ENCODE data around the gene FRS3. TPM values are rescaled to one million over a fixed set of nuclear protein-coding genes. Genes with fewer than 3 reads are reported as not detected.

The FRS3 gene
- total and polyA plus RNA-seq, 2 of the 13 experiments (the other 11 are each of a cell fraction or from before 2014, with no cell fraction given) = 3.0 to 7.4 TPM

DNA sequence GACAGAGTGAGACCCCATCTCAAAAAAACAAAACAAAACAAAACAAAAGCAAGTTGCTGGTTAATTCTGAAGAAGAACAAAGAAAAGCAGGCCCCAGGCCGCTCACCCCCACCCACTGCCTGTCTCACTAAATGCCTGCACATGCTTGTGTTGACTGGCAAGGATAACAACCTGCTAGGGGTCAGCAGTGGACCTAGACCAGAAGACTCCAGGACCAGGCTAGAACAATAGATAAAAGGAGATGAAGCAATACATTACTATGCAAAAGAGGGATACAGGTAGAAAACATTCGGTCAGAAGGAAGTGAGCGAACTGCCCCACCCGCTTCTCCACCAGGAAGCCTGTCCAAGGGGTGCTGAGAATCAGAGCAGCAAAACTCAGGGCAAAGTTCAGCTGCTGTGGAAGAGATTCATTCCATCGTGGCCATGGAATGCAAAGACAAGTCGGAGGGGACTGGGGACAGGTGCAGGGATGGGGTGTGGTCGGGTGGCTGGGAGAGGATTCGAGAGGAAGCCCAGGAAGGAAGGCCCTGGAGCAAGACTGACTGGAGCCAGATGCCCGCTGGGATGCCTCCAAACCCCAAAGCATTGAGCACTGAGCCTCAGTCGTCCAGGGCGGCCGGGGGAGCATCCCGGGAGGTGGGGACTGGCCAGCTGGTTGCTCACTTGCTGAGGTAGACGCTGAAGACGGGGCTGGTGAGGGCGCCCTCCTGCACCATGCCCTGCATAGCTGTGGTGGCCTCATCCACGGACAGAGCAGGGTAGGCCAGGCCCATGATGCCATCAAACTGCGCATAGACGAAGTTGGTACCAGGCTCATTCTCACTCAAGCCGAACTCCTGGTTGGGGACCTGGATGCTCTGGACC is 37.8 kb downstream of the FRS3 start (continued):
- no peak for TF ChIP-seq EEA1 (CRISPR knock-in tag; IDR thresholded peaks at IDR 0.05; ENCODE audit: borderline replicate concordance)
- no peak for TF ChIP-seq ZNF614 (CRISPR knock-in tag; IDR thresholded peaks at IDR 0.05; ENCODE audit: borderline replicate concordance)
- no peak for TF ChIP-seq LCORL (IDR thresholded peaks at IDR 0.05)
- TF ChIP-seq LCORL (CRISPR knock-in tag; IDR thresholded peaks at IDR 0.05) = peak; percentile 86
- no peak for TF ChIP-seq NFKBIZ (CRISPR knock-in tag; IDR thresholded peaks at IDR 0.05)
- TF ChIP-seq HOMEZ (CRISPR knock-in tag; IDR thresholded peaks at IDR 0.05; ENCODE audit: low read depth) = no peak
- TF ChIP-seq ATM (IDR thresholded peaks at IDR 0.05; ENCODE audit: borderline replicate concordance) = no peak

DNA sequence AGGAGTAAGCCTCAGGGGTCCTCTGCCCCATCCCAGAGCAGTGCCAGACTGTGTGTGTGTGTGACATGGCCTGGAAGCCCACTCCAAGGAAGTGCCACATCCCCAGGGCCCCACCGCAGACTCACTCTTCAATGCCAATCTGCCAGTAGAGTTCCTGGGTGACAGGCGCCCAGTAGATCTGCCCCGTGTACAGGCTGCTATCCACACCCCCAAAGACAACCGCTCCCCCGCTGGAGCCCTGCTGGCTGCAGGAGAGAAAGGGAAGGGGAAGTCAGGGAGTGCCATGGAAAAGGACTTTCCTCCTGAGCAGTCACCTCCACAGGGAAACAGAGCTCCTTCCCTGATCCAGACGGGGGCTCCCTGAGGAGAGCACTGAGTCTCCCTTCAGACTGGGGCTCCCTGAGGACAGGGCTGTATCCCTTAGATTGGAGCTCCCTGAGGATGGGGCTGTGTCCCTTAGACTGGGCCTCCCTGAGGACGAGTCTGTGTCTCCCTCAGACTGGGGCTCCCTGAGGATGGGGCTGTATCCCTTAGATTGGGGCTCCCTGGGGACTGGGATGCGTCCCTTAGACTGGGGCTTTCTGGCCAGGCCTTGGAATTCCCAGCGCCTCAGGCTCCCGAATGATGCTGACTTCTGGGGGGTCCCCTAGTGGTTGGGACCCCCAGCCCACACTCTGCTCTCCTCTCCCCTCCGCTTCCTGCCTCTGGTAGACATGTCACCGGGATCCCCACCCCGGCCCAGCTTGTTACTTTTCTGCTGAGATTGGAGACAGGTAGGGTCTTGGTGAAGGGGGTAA is 39.1 kb downstream of the FRS3 start:
- H3K4me2 ChIP-seq (ENCODE audit: low read depth, low read length) = peak overlapping the region; percentile 25
- in situ Hi-C loops (cut with HindIII; ENCODE audit: extremely low pct_ligation_motif_present, low pct_unique_long_range_greater_than_20kb) = no loop called here
- H3K9me3 ChIP-seq (ENCODE audit: low read length) = no peaks in the 10 kb centered on the region
- POLR2A ChIA-PET = interaction anchor here (0.5 to 10.4 kb wide), 9 partner anchors 7 to 1007 kb away, joined by 4 to 112 read pairs (median 12); partner anchors contain the start of genes PGC and TOMM6
- ATAC-seq = no peak
- WGBS (ENCODE audit: low lambda C conversion rate) = 92% methylated on average over 11 of the region's 13 CpGs
- H3K9ac ChIP-seq (ENCODE audit: insufficient read depth, low read depth, low read length) = peak overlapping the region; percentile 45
- no peaks in the 10 kb centered on the region for H3K79me2 ChIP-seq (ENCODE audit: insufficient read depth, low read length)
- H2AFZ ChIP-seq (ENCODE audit: low read length) = no peak overlapping the region
- CTCF ChIA-PET (ENCODE audit: low intra/inter-chr PET ratio, low total read pairs) = interaction anchor here (1.5 kb wide), 1 partner anchor 35 kb away, joined by 11 read pairs; no protein-coding TSS in a partner anchor
- no peaks in the 10 kb centered on the region for H4K20me1 ChIP-seq (ENCODE audit: insufficient read depth, low read length)
- intact Hi-C loops (cut with micrococcal nuclease; ENCODE audit: unreplicated experiment) = no loop called here
- DNase-seq (ENCODE audit: low spot score) = no peak
- no TSS peak for BruUV-seq (replicated peaks)
- no peaks in the 10 kb centered on the region for H3K36me3 ChIP-seq (replicated peaks in 1 of 2; ENCODE audit: control insufficient read depth in 1 of 2, insufficient read depth in 2 of 2, low read length in 2 of 2)
- peak overlapping the region; percentile 69 for H3K27ac ChIP-seq (ENCODE audit: extremely low read length, insufficient read depth, low read length)
- no peak for FAIRE-seq
- no peak overlapping the region for H3K4me3 ChIP-seq (replicated peaks in 1 of 3; ENCODE audit: insufficient read depth in 1 of 3, low read depth in 2 of 3, low read length in 3 of 3)
- peaks cover 97% of the 10 kb centered on the region for H3K4me1 ChIP-seq (ENCODE audit: insufficient read depth, low read length)
- no peaks in the 10 kb centered on the region for H3K27me3 ChIP-seq (ENCODE audit: control insufficient read depth in 1 of 2, insufficient read depth in 2 of 2, low read length in 2 of 2)
- TF ChIP-seq MYC (CRISPR knock-in tag; IDR thresholded peaks at IDR 0.05; ENCODE audit: borderline replicate concordance) (0 out of 2 replicates have a peak, but pooled peaks have one; percentile 16), SPEN (CRISPR knock-in tag; IDR thresholded peaks at IDR 0.05; ENCODE audit: low read depth) (0 out of 2 replicates have a peak, but pooled peaks have one; percentile 23), RCOR2 (CRISPR knock-in tag; IDR thresholded peaks at IDR 0.05) (no peak), ZNF687 (CRISPR knock-in tag; IDR thresholded peaks at IDR 0.05) (peak; percentile 29; the same call in 1 of the 2 replicates)
- TF ChIP-seq, protein P1, sequence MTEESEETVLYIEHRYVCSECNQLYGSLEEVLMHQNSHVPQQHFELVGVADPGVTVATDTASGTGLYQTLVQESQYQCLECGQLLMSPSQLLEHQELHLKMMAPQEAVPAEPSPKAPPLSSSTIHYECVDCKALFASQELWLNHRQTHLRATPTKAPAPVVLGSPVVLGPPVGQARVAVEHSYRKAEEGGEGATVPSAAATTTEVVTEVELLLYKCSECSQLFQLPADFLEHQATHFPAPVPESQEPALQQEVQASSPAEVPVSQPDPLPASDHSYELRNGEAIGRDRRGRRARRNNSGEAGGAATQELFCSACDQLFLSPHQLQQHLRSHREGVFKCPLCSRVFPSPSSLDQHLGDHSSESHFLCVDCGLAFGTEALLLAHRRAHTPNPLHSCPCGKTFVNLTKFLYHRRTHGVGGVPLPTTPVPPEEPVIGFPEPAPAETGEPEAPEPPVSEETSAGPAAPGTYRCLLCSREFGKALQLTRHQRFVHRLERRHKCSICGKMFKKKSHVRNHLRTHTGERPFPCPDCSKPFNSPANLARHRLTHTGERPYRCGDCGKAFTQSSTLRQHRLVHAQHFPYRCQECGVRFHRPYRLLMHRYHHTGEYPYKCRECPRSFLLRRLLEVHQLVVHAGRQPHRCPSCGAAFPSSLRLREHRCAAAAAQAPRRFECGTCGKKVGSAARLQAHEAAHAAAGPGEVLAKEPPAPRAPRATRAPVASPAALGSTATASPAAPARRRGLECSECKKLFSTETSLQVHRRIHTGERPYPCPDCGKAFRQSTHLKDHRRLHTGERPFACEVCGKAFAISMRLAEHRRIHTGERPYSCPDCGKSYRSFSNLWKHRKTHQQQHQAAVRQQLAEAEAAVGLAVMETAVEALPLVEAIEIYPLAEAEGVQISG (CRISPR knock-in tag; IDR thresholded peaks at IDR 0.05) = peak; percentile 22; the same call in 1 of the 2 replicates
